H9 (cell line): ENCODE measurements around the gene FHIT. TPM values are rescaled to one million over a fixed set of nuclear protein-coding genes. Genes with fewer than 3 reads are reported as not detected.

Experiments used
- DNase-seq: peaks from one replicate; pipeline ENCODE4 v3.0.0-alpha.2; 2017
- H2AFZ ChIP-seq: one replicate; pipeline ENCODE4 v1.6.1; 2013; ENCODE audit warnings: mild to moderate bottlenecking, low read length, control low read depth, moderate library complexity
- H2AK5ac ChIP-seq: 2 replicates; pipeline ENCODE4 v1.6.1; 2013; ENCODE audit warnings: low read length, control low read depth, mixed read lengths; ENCODE audit not compliant: insufficient read length
- H2BK120ac ChIP-seq: one replicate; pipeline ENCODE4 v1.6.1; 2013; ENCODE audit warnings: low read depth, mild to moderate bottlenecking, low read length, control low read depth, inconsistent platforms; ENCODE audit not compliant: poor library complexity, severe bottlenecking
- H2BK12ac ChIP-seq: 2 replicates; pipeline ENCODE4 v1.6.1; 2013; ENCODE audit warnings: low read length, control low read depth, mixed read lengths, low read depth; ENCODE audit not compliant: insufficient read length
- H2BK15ac ChIP-seq: 2 replicates; pipeline ENCODE4 v1.6.1; 2013; ENCODE audit warnings: low read depth, low read length, control low read depth
- H2BK20ac ChIP-seq: one replicate; pipeline ENCODE4 v1.6.1; 2013; ENCODE audit warnings: low read depth, mild to moderate bottlenecking, low read length, control low read depth, inconsistent platforms; ENCODE audit not compliant: poor library complexity, severe bottlenecking
- H2BK5ac ChIP-seq: 2 replicates; pipeline ENCODE4 v1.6.1; 2013; ENCODE audit warnings: low read length, control low read depth, mixed read lengths; ENCODE audit not compliant: insufficient read length
- H3K14ac ChIP-seq: 2 replicates; pipeline ENCODE4 v1.6.1; 2013; ENCODE audit warnings: low read length, control low read depth; ENCODE audit not compliant: insufficient read depth
- H3K18ac ChIP-seq: 2 replicates; pipeline ENCODE4 v1.6.1; 2013; ENCODE audit warnings: low read depth, mild to moderate bottlenecking, mixed read lengths, low read length, control low read depth; ENCODE audit not compliant: insufficient read length
- H3K23ac ChIP-seq: 2 replicates; pipeline ENCODE4 v1.6.1; 2013; ENCODE audit warnings: low read length, control low read depth, mixed read lengths, low read depth; ENCODE audit not compliant: insufficient read length
- H3K23me2 ChIP-seq: 2 replicates; pipeline ENCODE4 v1.6.1; 2013; ENCODE audit warnings: low read depth, mild to moderate bottlenecking, mixed read lengths, low read length, control low read depth; ENCODE audit not compliant: insufficient read length, poor library complexity, severe bottlenecking
- H3K27ac ChIP-seq: 2 replicates; pipeline ENCODE4 v1.5.1; 2013; ENCODE audit warnings: low read length, control low read depth, mixed read lengths, low read depth; ENCODE audit not compliant: insufficient read length
- H3K27me3 ChIP-seq: 2 replicates; pipeline ENCODE4 v1.6.1; 2013; ENCODE audit warnings: low read length, control low read depth, inconsistent platforms; ENCODE audit not compliant: insufficient read depth
- H3K4ac ChIP-seq: 2 replicates; pipeline ENCODE4 v1.6.1; 2013; ENCODE audit warnings: low read depth, mild to moderate bottlenecking, control low read depth, inconsistent platforms, low read length, moderate library complexity
- H3K4me1 ChIP-seq: 2 replicates; pipeline ENCODE4 v1.6.1; 2013; ENCODE audit warnings: low read length, control low read depth, inconsistent platforms; ENCODE audit not compliant: insufficient read depth
- H3K4me2 ChIP-seq: 2 replicates; pipeline ENCODE4 v1.6.1; 2013; ENCODE audit warnings: low read length, control low read depth, mixed read lengths; ENCODE audit not compliant: insufficient read length, insufficient read depth
- H3K56ac ChIP-seq: 2 replicates; pipeline ENCODE4 v1.6.1; 2013; ENCODE audit warnings: low read depth, mild to moderate bottlenecking, mixed read lengths, low read length, control low read depth; ENCODE audit not compliant: insufficient read length
- H3K79me1 ChIP-seq: 2 replicates; pipeline ENCODE4 v1.6.1; 2013; ENCODE audit warnings: low read depth, mild to moderate bottlenecking, moderate library complexity, low read length, control low read depth, inconsistent platforms; ENCODE audit not compliant: insufficient read depth, poor library complexity, severe bottlenecking
- H3K79me2 ChIP-seq: 2 replicates; pipeline ENCODE4 v1.6.1; 2013; ENCODE audit warnings: low read length, control low read depth, inconsistent platforms; ENCODE audit not compliant: insufficient read depth
- H3K9ac ChIP-seq: 2 replicates; pipeline ENCODE4 v1.6.1; 2013; ENCODE audit warnings: low read length, control low read depth, mixed read lengths; ENCODE audit not compliant: insufficient read length; ENCODE audit errors: extremely low read depth
- H3K9me3 ChIP-seq: one replicate; pipeline ENCODE4 v1.6.1; 2013; ENCODE audit warnings: low read depth, low read length, inconsistent platforms; ENCODE audit not compliant: control insufficient read depth
- H3T11ph ChIP-seq: one replicate; pipeline ENCODE4 v1.6.1; 2013; ENCODE audit warnings: mild to moderate bottlenecking, low read length, control low read depth, inconsistent platforms
- H4K20me1 ChIP-seq: one replicate; pipeline ENCODE4 v1.6.1; 2013; ENCODE audit not compliant: control insufficient read depth, insufficient read length, insufficient read depth
- H4K5ac ChIP-seq: 2 replicates; pipeline ENCODE4 v1.6.1; 2013; ENCODE audit warnings: low read depth, mild to moderate bottlenecking, mixed read lengths, low read length, control low read depth; ENCODE audit not compliant: insufficient read length
- H4K8ac ChIP-seq: replicated peaks from 2 replicates; pipeline ENCODE4 v1.6.1; 2013; ENCODE audit warnings: low read length, control low read depth, mixed read lengths, low read depth; ENCODE audit not compliant: insufficient read length
- H4K91ac ChIP-seq: 2 replicates; pipeline ENCODE4 v1.6.1; 2013; ENCODE audit warnings: low read depth, mild to moderate bottlenecking, moderate library complexity, mixed read lengths, low read length, control low read depth; ENCODE audit not compliant: insufficient read length
- H3K27ac Mint-ChIP-seq, 3 experiments: 2 replicates in 2 of 3; 3 replicates in 1 of 3; pipeline ENCODE4 v1.8.0; 2020 to 2021; ENCODE audit warnings: mixed read lengths in 3 of 3, mild to moderate bottlenecking in 1 of 3, moderate library complexity in 1 of 3
- H3K27me3 Mint-ChIP-seq: 2 replicates; pipeline ENCODE4 v1.8.0; 2021; ENCODE audit warnings: low read depth, mild to moderate bottlenecking, moderate library complexity, mixed read lengths
- H3K36me3 Mint-ChIP-seq, 3 experiments: 2 replicates in 2 of 3; 3 replicates in 1 of 3; pipeline ENCODE4 v1.8.0; 2020 to 2021; ENCODE audit warnings: low read depth in 3 of 3, mixed read lengths in 3 of 3; ENCODE audit not compliant: insufficient read depth in 1 of 3
- H3K4me1 Mint-ChIP-seq, 2 experiments: 2 replicates each; pipeline ENCODE4 v1.8.0; 2020; ENCODE audit warnings: mixed read lengths in 2 of 2
- H3K4me3 Mint-ChIP-seq, 2 experiments: 2 replicates in 1 of 2; 3 replicates in 1 of 2; pipeline ENCODE4 v1.8.0; 2020 to 2021; ENCODE audit warnings: mild to moderate bottlenecking in 2 of 2, mixed read lengths in 2 of 2, moderate library complexity in 1 of 2
- H3K9me3 Mint-ChIP-seq, 2 experiments: 2 replicates in 1 of 2; 3 replicates in 1 of 2; pipeline ENCODE4 v1.8.0; 2020; ENCODE audit warnings: mild to moderate bottlenecking in 2 of 2, mixed read lengths in 2 of 2, moderate library complexity in 1 of 2
- WGBS: extraction: QIAGEN DNeasy Blood & Tissue Kit; methylation state at CpG from one replicate; pipeline ENCODE4 v1.1.7; 2013; ENCODE audit warnings: missing lambda C conversion rate, low lambda C conversion rate, mixed read lengths; ENCODE audit not compliant: insufficient read length; ENCODE audit errors: extremely low coverage; 5-methylcytosine and 5-hydroxymethylcytosine counted together
- total RNA-seq: library from RNA; stranded (reverse); gene quantifications from 2 replicates; pipeline ENCODE4 v1.2.1, GENCODE V29; 2021
- TF ChIP-seq, protein P1 (sequence below): fragments of 200-600 bp; sonication (generic); conservative IDR thresholded peaks from 3 replicates; pipeline ENCODE4 v1.8.0; 2021; ENCODE audit warnings: antibody characterized with exemption, mild to moderate bottlenecking

The FHIT gene
- total RNA-seq, 1 experiment from 2014 or later = 3.0 TPM

DNA sequence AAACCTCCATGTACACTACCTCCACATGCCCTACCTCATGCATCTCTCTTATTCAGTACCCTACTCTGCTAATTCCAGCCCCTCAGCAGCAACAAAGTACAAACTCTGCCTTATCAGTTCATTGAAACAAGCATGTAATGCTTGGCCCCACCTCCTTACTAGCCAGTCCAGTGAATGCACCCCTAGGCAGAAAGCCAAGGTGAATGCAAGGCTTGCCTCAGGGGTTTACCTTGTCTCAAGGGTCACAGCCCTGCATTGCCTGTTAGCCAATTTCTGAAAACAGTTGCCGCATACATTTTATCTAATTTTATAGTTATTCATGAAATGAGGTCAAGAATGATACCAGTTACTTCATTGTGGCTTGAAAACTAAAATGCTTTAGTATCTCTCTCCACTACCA lies 576.4 kb downstream of the FHIT start:
- H2BK5ac ChIP-seq = no peak overlapping the region
- no CpG with 5 or more reads among the region's 1 CpG for WGBS

More for the DNA sequence above, 576.4 kb downstream of the FHIT start:
- no peaks in the 10 kb centered on the region for H3K79me2 ChIP-seq
- H3K79me1 ChIP-seq = no peaks in the 10 kb centered on the region
- H3K27ac Mint-ChIP-seq = peak overlapping the region in 1 of 3 experiments; percentile 68; a peak in 2 of 7 replicates
- TF ChIP-seq, protein P1, sequence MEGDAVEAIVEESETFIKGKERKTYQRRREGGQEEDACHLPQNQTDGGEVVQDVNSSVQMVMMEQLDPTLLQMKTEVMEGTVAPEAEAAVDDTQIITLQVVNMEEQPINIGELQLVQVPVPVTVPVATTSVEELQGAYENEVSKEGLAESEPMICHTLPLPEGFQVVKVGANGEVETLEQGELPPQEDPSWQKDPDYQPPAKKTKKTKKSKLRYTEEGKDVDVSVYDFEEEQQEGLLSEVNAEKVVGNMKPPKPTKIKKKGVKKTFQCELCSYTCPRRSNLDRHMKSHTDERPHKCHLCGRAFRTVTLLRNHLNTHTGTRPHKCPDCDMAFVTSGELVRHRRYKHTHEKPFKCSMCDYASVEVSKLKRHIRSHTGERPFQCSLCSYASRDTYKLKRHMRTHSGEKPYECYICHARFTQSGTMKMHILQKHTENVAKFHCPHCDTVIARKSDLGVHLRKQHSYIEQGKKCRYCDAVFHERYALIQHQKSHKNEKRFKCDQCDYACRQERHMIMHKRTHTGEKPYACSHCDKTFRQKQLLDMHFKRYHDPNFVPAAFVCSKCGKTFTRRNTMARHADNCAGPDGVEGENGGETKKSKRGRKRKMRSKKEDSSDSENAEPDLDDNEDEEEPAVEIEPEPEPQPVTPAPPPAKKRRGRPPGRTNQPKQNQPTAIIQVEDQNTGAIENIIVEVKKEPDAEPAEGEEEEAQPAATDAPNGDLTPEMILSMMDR = no peak
- H3K23ac ChIP-seq = no peak overlapping the region
- H3K9me3 ChIP-seq = no peaks in the 10 kb centered on the region
- H3K18ac ChIP-seq = no peak overlapping the region
- H4K5ac ChIP-seq = no peak overlapping the region
- no peak overlapping the region for H3K4me3 Mint-ChIP-seq
- H2BK120ac ChIP-seq = no peak overlapping the region
- H3K9me3 Mint-ChIP-seq = peaks cover 0 to 20% of the 10 kb centered on the region in 2 experiments
- H3K23me2 ChIP-seq = no peaks in the 10 kb centered on the region
- H3K36me3 Mint-ChIP-seq = peaks cover 8 to 33% (median 20%) of the 10 kb centered on the region in 3 experiments
- H2AFZ ChIP-seq = no peak overlapping the region
- no peaks in the 10 kb centered on the region for H3K27me3 ChIP-seq
- H3K9ac ChIP-seq = no peak overlapping the region
- H3K27ac ChIP-seq = no peak overlapping the region
- no peak overlapping the region for H3K14ac ChIP-seq
- H3T11ph ChIP-seq = no peak overlapping the region
- no peak overlapping the region for H2BK15ac ChIP-seq
- H2BK20ac ChIP-seq = no peak overlapping the region
- peak overlapping the region; percentile 56 for H2AK5ac ChIP-seq
- H4K8ac ChIP-seq = no peak overlapping the region
- no peak overlapping the region for H2BK12ac ChIP-seq
- H3K4me1 Mint-ChIP-seq = peaks cover 34 to 49% of the 10 kb centered on the region in 2 experiments
- no peak overlapping the region for H3K56ac ChIP-seq
- no peak for DNase-seq
- no peak overlapping the region for H4K91ac ChIP-seq
- H3K4me2 ChIP-seq = no peak overlapping the region
- no peaks in the 10 kb centered on the region for H4K20me1 ChIP-seq
- H3K4me1 ChIP-seq = no peaks in the 10 kb centered on the region; the same call in 1 of the 2 replicates
- no peaks in the 10 kb centered on the region for H3K27me3 Mint-ChIP-seq
- H3K4ac ChIP-seq = peak overlapping the region; percentile 59; the same call in 1 of the 2 replicates
